Measurements from ENCODE around the gene SPATS1.
A peak's percentile ranks its signal among the peaks of the same experiment; 100 is the strongest.
"Not testable (repeated sequence)": the region's sequence is repeated elsewhere in the genome, so short reads cannot be mapped to it uniquely, and the experiment has no call there.

Gene SPATS1

DNA sequence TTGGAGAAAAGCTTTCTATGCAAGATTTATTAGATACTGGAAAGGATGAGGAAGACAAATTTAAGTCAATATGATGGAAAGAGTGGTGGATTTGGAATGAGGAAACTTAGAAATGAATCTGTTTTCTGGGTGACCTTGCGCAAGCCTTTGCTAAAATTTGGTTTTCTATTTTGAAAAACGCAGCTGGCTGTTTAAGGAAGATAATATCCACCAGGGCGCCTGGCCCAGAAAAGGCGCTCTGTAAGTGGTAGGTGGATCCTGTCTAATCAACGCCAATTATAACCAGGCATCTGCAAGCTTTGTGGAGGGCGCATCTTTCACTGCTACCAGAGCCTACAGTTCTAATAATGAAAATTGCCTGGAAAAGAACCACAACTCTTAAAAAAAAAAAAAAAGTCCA lies 398 bp upstream of the SPATS1 start:
- DNase-seq (ENCODE audit: low spot score): peak; percentile 29

DNA sequence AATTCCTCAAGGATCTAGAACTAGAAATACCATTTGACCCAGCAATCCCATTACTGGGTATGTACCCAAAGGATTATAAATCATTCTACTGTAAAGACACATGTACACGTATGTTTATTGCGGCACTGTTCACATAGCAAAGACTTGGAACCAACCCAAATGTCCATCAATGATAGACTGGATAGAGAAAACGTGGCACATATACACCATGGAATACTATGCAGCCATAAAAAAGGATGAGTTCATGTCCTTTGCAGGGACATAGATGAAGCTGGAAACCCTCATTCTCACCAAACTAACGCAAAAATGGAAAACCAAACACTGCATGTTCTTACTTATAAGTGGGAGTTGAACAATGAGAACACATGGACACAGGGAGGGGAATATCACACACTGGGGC lies 4.4 kb downstream of the SPATS1 start:
- DNase-seq (ENCODE audit: low spot score): not testable (repeated sequence)

DNA sequence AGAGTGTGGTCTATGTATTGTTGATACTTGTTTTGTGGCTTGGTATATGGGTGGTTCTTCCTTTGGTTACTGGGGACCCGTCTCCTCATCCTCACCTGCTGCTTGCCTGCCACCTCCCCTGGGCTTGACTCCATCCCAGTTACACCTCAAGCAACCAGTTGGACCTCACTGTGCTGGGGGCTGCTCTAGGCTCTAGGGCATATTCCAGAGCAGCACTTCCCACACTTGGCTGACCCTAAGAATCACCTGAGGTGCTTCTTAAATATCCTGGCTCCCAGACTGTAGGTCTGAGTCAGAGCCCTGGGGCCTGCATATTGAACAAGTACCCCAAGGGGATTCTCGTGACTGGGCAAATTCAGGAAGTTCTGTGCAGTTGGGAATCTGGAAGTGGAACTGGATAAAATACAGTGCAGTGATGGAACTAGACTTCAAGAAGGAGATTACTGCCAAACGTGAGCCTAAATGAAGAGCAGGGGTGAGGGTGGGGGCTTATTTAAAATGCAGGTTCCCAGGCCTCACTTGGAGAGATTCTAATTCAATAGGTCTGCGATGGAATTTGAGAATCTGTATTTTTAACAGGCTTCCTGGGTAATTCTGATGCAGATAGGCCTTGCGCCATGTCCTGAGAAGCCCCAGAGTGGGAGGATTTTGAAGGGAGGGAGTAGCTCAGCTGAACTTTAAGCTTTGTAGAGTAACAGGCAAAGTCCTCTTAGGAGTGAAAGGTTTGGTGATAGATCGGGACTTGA lies 7.6 kb downstream of the SPATS1 start:
- no peak for DNase-seq (ENCODE audit: low spot score)

DNA sequence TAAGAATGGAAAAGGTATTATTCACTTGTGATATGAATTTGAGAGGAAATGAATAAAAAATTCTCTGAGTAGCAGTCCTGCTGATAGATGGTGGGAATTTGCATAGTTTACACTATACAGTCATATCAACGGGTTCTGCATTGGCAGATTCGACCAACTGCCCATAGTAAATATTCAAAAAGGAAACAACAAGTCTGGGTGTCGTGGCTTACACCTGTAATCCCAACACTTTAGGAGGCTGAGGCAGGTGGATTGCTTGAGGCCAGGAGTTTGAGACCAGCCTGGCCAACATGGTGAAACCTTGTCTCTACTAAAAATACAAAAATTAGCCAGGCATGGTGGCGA lies 8.2 kb downstream of the SPATS1 start:
- not testable (repeated sequence) for DNase-seq (ENCODE audit: low spot score)

DNA sequence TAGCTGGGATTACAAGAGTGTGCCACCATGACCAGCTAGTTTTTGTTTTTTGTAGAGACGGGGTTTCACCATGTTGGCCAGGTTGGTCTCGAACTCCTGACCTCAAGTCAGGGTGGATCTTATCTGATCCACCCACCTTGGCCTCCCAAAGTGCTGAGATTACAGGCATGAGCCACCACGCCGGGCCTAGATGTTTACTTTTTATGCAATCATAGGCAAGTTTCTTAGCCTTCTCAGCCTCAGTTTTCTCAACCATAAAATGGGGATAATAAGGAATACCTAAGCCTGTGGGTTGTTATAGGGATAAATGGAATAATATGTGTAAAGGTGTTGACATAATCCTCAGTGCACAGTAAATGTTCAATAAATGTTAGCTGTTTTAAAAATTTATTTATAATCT lies 9.8 kb downstream of the SPATS1 start:
- no peak for DNase-seq (ENCODE audit: low spot score)

DNA sequence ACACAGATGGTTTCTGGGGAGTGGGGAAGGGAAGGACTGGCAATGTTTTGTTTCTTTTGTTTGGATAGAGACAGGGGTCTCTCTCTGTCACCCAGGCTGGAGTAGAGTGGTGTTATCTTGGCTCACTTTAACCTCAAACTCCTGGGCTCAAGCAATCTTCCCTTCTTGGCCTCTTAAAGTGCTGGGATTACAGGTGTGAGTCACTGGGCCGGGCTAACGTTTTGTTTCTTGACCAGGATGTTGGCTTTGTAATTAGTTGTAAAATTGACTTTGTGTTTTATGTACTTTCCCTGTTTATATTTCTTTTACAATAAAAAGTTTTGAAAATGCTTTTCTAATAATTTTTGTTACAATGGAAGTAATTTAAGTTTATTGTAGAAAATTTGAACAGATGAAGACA lies 10.9 kb downstream of the SPATS1 start:
- no peak for DNase-seq (ENCODE audit: low spot score)

DNA sequence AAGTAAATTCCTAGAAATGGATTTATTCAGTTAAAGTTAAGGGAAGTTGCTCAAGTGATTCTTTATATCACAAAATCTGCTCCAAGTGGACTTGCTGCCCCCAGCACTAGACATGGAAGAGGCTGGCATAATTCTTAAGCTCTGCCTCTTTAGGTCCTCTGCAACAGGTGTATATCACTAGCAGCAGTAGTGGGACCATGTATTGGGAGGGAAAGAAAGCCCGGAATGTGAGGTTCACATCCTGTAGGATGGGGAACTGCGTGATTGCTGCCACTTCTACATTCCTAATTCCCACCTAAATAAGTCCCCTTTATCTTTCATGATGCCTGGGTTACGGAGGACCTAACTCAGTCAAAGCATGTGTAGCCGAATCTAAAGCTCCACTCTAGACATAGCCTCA lies 13.2 kb downstream of the SPATS1 start:
- no peak for DNase-seq (ENCODE audit: low spot score)

DNA sequence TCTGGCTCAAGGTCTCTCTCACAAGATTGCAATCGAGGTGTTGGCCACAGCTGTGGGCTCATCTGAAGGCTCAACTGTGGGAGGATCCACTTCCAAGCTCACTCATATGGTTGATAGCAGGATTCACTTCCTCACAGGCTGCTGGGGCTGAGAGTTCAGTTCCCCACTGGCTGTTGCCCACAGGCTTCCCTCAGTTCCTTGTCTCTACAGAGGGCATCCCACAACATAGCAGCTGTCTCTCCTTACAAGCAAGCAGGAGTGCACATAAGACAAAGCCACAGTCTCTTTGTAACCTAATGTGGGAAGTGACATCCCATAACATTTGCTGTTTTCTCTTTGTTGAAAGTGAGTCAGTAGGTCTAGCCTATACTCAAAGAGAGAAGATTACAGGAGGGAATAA lies 14.0 kb downstream of the SPATS1 start:
- DNase-seq (ENCODE audit: low spot score): no peak

DNA sequence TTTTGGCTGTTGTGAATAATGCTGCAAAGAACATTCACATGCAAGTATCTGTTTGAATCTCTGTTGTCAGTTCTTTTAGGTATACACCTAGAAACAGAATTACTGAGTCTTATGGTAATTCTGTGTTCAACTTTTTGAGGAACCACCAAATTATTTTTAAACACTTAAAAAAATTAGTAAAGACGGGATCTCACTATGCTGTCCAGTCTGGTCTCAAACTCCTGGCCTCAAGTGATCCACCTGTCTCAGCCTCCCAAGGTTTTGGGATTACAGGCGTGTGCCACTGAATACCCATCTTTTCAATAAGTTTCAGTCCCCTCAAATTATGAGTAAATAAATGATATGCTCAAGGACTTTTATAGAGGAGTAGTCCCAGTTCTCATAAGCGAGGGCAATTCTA lies 17.5 kb downstream of the SPATS1 start:
- DNase-seq (ENCODE audit: low spot score): no peak

DNA sequence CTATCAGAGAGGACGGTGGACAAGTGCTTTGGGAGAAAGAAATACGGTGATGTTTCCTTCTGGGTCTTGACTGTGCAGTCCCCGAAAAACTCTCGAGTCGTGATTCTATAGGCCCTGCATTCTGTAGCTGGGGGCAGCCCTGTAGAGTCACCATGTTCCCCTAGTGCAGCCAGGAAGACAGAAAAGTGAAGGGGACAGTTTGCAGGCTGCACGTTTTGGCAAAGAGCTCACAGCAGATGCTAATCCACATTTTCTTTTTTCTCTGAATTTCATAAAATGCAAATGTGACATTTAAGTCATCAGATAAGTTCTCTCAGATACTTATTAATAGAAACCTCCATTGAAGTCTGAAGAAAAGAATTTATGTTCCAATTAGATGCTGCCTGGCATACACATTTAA lies 19.5 kb downstream of the SPATS1 start:
- DNase-seq (ENCODE audit: low spot score): peak; percentile 17

DNA sequence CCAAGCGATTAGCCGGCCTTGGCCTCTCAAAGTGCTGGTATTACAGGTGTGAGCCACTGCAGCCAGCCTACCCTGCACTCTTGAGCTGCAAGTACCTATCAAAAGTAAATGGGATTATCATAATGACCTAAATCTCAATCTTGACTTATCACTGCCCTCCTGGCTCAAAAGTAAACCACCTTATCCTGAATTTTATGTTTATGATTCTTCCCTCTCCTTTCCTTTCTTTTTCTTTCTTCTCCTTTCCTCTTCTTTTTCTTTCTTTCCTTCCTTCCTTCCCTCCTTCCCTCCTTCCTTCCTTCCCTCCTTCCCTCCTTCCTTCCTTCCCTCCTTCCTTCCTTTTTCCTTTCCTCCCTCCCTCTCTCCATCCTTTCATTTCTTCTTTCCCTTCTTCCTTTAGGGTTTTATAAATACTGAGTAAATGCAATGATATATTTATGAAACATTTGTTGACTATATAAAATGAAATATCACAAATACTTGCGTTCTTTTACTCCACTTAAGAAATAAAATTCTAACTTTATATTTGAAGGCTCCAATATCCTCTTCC lies 21.0 kb downstream of the SPATS1 start:
- DNase-seq (ENCODE audit: low spot score): no peak

DNA sequence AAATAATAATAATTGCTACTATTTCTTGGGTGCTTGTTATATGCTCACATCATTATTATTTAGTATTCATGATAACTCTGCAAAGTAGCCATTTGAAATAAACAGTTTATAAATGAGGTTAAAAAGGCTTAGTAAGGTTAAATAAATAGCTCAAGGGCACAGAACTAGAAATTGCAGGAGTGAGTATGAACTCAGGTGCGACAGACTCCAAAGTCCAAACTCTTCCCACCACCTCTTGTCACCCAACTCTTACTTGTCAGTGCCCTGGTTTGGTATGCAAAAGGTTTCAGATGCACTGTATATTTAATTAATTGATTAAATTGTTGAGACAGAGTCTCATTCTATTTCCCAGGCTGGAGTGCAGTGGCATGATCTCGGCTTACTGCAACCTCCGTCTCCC lies 24.3 kb downstream of the SPATS1 start:
- no peak for DNase-seq (ENCODE audit: low spot score)

DNA sequence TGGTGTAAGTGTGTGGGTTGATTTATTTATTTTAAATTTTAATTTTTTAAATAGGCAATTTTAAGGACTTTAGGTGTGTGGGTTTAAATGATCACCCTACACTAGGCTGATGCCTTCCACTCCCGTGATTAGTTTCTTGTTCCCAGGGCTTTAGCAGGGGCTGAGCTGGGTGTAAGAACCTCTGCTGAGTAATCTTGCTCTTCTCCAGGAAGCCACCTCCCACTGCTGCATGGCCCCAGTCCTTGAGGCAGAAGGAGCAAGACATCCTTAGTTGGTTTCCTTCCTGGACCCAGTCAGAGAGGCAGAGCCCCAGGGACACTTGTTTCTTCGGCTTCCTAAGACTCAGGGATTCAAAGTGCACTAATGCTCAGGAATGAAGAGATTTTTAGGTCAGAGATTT lies 25.2 kb downstream of the SPATS1 start:
- no peak for DNase-seq (ENCODE audit: low spot score)

DNA sequence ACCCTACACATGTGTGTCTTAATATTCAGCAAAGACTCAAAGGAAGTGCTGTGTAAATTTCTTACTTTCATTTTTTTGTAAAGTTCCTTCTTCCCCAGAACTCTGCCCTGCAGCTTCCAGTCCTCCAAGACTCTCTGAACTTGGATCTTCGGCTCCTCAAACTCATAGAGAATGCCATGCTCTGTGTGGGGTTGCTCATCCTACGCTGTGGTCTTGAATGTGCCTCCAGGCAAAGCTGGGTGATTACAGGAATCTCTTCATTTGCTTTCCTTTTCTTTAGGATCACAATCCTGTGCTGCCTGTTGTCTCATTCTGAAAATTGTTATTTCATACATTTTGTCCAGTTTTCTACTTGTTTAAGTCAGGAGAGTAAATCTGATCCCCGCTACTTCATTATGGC lies 30.6 kb downstream of the SPATS1 start:
- no peak for DNase-seq (ENCODE audit: low spot score)

DNA sequence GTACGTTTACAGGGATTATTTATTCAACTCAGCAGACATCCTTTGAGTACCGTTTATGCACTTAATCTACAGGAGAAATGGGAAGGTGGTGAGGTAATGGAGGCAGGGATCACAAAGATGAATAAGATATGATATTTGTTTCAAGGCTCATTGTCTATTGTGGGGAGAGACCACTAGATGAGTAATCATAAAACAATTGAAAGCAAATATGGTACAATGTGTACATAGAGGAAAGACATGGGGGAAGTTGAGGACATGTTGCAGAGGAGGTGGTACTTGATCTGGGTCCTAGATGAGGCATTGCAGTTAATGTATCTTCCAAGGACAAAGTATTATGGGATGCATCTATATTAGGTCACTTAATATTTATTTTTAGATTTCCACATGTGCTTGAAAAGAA lies 31.3 kb downstream of the SPATS1 start:
- no peak for DNase-seq (ENCODE audit: low spot score)

DNA sequence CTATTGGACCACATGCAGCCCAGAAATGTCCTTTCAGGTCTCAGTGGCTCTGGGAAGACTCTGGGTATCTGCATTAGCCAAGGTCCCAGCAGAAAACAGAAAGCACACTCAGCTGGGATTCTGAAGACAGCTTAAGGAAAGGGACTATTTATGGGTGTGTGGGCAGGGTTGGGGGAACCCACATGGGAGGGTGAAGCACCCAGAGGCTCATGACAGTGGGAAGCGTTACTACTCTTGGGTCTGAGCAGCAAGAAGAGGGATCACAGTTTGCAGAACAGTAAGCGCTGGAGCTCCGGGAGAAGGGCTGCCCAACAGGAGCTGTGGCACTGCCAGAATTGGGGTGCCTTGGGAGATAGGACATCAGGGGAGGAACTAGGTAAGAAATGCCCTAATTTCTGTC lies 32.6 kb downstream of the SPATS1 start:
- DNase-seq (ENCODE audit: low spot score): no peak

DNA sequence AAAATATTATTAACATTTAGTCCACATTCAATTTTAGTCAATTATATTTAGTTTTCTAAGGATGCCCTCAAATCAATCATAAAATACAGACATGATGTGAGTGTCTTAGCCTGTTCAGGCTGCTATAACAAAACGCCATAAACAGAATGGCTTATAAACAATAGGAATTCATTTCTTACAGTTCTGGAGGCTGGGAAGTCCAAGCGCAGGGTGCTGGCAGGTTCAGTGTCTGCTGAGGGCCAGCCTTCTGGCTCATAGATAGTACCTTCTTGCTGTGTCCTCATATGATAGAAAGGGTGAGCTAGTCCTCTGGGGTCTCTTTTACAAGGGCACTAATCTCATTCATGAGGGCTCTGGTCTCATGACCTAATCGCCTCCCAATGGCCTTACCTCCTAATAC lies 35.0 kb downstream of the SPATS1 start:
- DNase-seq (ENCODE audit: low spot score): no peak

DNA sequence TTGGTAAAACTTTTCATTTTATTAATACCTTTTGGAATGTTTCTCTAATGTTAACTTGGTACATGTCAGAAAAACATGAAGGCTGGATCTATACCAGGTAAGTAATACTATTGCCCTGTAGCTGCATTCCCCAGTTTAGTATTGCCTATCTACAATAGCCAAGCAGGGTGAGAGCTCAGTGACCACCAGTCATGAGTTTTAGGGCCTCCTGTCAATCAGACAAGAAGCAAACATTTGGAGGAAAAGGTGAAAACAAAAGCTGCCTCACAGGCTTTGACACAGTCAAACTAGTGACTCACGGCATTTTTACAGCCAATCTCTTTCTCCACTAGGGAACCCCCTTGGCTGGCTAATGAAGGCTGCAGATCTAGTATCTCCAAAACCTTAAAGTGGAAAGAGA lies 35.5 kb downstream of the SPATS1 start:
- DNase-seq (ENCODE audit: low spot score): no peak

DNA sequence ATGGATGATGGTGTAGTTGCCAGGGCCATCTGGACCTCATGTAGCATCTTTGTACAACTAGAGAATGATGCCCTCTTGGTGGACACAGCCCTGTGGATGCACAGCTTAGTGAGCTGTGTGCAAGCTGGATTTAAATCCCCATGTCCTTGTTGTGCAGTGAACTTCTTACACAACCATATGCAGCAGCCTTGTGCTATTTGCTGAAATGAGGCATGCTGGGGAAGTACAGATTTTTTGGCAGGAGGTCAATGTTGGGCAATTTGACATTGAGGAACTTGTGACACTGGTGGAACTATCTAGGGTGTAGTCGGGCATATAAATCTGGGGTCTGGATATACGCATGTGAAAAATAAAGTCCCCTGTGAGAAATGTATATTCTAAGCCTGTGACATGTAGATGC lies 39.3 kb downstream of the SPATS1 start:
- DNase-seq (ENCODE audit: low spot score): peak; percentile 34

DNA sequence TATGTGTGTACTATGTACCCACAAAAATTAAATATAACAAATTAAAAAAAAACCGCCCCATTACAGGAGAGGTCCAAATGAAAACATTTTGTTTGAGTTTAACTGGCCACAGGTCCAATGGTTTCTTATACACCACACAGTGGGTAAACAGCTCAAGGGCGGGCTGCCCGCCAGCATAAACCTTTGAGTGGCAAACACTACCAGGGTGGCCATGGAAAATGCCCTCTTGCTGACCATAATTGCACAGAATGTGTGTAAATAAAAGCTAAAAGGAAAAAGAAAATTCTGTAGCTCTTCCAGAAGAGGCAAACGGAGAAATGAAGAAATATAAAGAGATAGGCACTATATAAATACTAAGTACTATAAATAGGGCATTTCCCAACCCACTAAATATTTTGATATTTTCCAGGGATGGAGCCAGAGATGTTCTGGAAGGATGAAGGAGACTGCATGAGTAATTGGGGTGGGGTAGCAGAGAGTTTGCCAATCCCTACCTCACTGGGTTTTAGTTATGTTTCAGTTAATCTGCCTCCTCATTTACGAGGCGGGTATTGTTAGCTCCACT lies 44.0 kb downstream of the SPATS1 start:
- DNase-seq (ENCODE audit: low spot score): no peak

DNA sequence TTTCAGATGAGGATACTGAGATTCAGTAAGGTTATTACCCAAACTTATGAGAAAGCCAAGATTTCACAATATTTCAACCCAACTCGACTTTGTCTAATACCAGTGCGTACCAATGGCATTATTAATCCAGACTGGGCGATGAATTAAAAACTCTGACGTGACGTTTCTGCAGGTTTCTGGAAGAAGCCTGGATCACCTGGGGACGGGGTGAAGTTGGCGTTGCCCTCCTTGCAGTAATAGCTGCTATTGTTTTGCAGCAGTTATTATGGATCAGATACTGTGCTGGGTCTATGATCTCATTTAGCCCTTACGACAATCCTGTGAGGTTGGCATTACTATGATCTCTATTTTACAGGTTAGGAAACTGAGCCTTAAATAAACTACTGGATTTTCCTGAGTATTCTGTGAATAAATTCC lies 44.5 kb downstream of the SPATS1 start:
- no peak for DNase-seq (ENCODE audit: low spot score)

DNA sequence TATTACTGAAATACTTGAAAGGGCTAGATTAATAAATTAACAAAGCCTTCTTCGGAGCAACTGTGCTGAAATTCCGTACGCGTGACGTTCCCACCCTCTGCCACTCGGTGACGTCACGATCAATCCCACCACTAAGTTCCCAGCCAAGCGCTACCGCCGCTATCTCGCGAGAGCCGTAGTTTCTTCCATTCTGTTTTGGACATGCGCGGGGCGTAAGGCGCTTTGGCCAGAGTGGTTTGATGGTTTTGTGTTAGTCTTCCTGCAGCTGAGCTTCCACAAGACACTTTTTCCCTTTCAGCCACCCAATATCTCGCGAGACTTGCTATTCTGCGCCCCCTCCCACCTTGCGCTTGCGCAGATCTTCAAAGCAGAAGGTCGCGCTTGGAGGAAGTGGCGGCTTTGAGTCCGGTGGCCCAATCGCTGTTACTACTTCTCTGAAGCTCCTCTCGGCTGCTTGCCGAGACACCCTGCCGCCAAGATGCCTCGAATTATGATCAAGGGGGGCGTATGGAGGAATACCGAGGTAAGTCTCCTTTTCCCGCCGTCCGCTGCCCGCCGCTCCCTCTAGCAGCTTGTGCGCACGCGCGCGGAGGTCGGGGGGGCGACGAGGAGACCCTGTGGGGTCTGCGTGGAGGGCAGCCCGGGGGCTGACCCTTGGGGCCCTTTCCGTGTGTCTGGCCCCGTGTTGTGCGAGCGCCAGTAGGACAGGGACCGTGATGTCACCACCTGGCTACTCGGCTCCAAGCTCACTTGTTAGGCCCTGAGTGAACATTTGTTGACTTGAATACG lies 45.1 kb downstream of the SPATS1 start, which contains the start of gene CDC5L:
Gene CDC5L, plus strand, starts transcription at position 361 of the 789 bp plus-strand sequence. Its CDS starts 118 bp downstream, at position 479.
- peak; percentile 95 for DNase-seq (ENCODE audit: low spot score)

DNA sequence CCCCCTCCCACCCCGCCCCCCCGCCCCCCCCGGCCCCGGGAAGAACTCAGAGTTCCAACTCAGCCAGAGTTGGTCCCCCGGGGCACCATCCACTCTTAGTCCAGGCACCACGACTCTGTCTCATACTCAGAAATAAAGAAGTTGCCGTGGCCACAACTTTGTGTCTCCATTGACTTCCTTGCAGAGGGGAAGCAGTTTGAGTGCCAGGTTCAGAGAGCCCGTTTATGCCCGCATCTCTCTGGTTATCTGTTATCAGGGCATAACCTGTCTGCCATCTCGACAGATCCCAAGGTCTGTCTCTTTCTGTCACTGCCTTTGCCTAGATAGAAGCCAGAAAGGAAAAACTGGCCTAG lies 45.7 kb downstream of the SPATS1 start:
- DNase-seq (ENCODE audit: low spot score): no peak
